Breast epithelium (tissue), 3 donors: ENCODE data around the gene ZBTB45.

ENCODE experiments used
- CTCF ChIP-seq, 3 donors: fragments of 450-650 bp; IDR thresholded peaks; one replicate each; pipeline ENCODE4 v1.5.1; 2016 to 2017; ENCODE audit warnings: antibody characterized with exemption in 3 of 3, mild to moderate bottlenecking in 3 of 3, moderate library complexity in 3 of 3
- POLR2A ChIP-seq: fragments of 450-650 bp; IDR thresholded peaks from one replicate; pipeline ENCODE4 v1.6.1; 2016; ENCODE audit warnings: antibody characterized with exemption, mild to moderate bottlenecking, moderate library complexity
- POLR2AphosphoS5 ChIP-seq, 3 donors: sonication (generic); formaldehyde crosslinking; IDR thresholded peaks; one replicate each; pipeline ENCODE4 v1.6.1; 2017; ENCODE audit warnings: antibody characterized with exemption in 3 of 3

DNA sequence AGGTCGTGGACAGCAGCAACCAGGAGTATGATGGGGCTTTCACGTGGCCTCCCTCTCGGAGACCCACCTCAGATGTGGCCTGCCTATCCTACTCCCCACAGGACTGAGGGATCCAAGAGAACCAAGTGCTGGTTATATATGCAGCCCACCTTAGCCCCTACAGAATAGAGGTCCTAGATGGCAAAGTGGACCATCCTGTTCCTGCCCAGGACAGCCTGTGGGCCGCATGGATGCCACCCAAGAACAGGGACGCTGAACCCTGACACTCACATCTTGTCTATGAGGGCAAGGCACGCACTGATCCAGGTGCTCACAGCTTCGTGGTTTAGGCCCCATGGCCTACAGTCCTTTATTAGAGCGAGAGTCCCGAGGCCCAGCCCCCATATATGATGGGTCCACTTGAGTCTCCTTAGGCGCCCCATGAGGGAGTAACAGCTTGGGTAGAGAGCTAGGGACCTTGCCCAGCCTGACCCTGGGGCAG lies 6.4 kb downstream of the ZBTB45 start:
- TF ChIP-seq POLR2A (no peak), CTCF (IDR thresholded peaks at IDR 0.05) (no peak), POLR2AphosphoS5 (IDR thresholded peaks at IDR 0.05) (no peak)
